Spleen (tissue), 11 donors: ENCODE measurements around the gene GLG1. TPM values are rescaled to one million over a fixed set of nuclear protein-coding genes. Genes with fewer than 3 reads are reported as not detected.
A peak's percentile ranks its signal among the peaks of the same experiment; 100 is the strongest.
"Not testable (repeated sequence)": the region's sequence is repeated elsewhere in the genome, so short reads cannot be mapped to it uniquely, and the experiment has no call there.

Experiments used
- DNase-seq: peaks from one replicate; pipeline ENCODE4 v3.0.0-alpha.2; 2020
- H3K27ac ChIP-seq, 8 donors: fragments of 200-600 bp; sonication (generic) in 7 of 8; 1 replicate in 4 of 8; 2 replicates in 4 of 8; pipeline versions ENCODE4 v1.5.0 to v1.8.0; 2016 to 2021; ENCODE audit warnings: inconsistent platforms in 4 of 8, mild to moderate bottlenecking in 4 of 8, moderate library complexity in 1 of 8
- H3K27me3 ChIP-seq, 7 donors: fragments of 200-600 bp; sonication (generic) in 6 of 7; replicated peaks in 1 of 7; 1 replicate in 4 of 7; 2 replicates in 3 of 7; pipeline versions ENCODE4 v1.5.0 to v1.8.0; 2016 to 2021; ENCODE audit warnings: inconsistent platforms in 3 of 7, mild to moderate bottlenecking in 1 of 7
- H3K36me3 ChIP-seq, 6 donors: fragments of 200-600 bp; sonication (generic) in 5 of 6; 1 replicate in 4 of 6; 2 replicates in 2 of 6; pipeline versions ENCODE4 v1.5.0 to v1.8.0; 2016 to 2021; ENCODE audit warnings: inconsistent platforms in 2 of 6
- H3K4me1 ChIP-seq, 6 donors: fragments of 200-600 bp; sonication (generic) in 5 of 6; 1 replicate in 3 of 6; 2 replicates in 3 of 6; pipeline versions ENCODE4 v1.5.0 to v1.8.0; 2016 to 2021; ENCODE audit warnings: inconsistent platforms in 3 of 6
- H3K4me3 ChIP-seq, 8 donors: fragments of 200-600 bp; sonication (generic) in 7 of 8; 1 replicate in 4 of 8; 2 replicates in 4 of 8; pipeline versions ENCODE4 v1.5.0 to v1.8.0; 2016 to 2021; ENCODE audit warnings: inconsistent platforms in 4 of 8, mild to moderate bottlenecking in 4 of 8, moderate library complexity in 2 of 8
- H3K9me3 ChIP-seq, 8 donors: fragments of 200-600 bp; sonication (generic) in 7 of 8; 1 replicate in 4 of 8; 2 replicates in 4 of 8; pipeline versions ENCODE4 v1.5.0 to v1.8.0; 2016 to 2021; ENCODE audit warnings: inconsistent platforms in 4 of 8
- CTCF ChIP-seq, 11 experiments: fragments of 200-600 bp in 7 of 11; fragments of 450-650 bp in 4 of 11; sonication (generic) in 4 of 11; IDR thresholded peaks in 8 of 11; conservative IDR thresholded peaks in 3 of 11; 1 replicate in 7 of 11; 2 replicates in 4 of 11; pipeline versions ENCODE4 v1.4.0 to v1.8.0; 2016 to 2021; ENCODE audit warnings: antibody characterized with exemption in 11 of 11, inconsistent platforms in 4 of 11, mild to moderate bottlenecking in 1 of 11
- POLR2A ChIP-seq, 3 donors: fragments of 450-650 bp; IDR thresholded peaks; one replicate each; pipeline ENCODE4 v1.5.1; 2017; ENCODE audit warnings: antibody characterized with exemption in 3 of 3, mild to moderate bottlenecking in 1 of 3
- POLR2AphosphoS5 ChIP-seq, 3 donors: sonication (generic); formaldehyde crosslinking; IDR thresholded peaks; one replicate each; pipeline ENCODE4 v1.5.1; 2017; ENCODE audit warnings: antibody characterized with exemption in 3 of 3
- WGBS, 5 donors: extraction: QIAGEN DNeasy Blood & Tissue Kit in 3 of 5; methylation state at CpG; one replicate each; pipeline versions ENCODE4 v1.1.5 to v1.1.7; 2013 to 2018; 5-methylcytosine and 5-hydroxymethylcytosine counted together
- intact Hi-C: fragments of 100-400 bp; cut with DNase I; formaldehyde crosslinking; loops from one replicate; pipeline ENCODE4 v1.15.0; 2023; ENCODE audit warnings: low total_unique reads
- polyA plus RNA-seq, 3 donors: library from polyadenylated mRNA; stranded (reverse); fragments of 200-250 nt; gene quantifications; one replicate each; pipeline ENCODE4 v1.2.1, GENCODE V29; 2013
- total RNA-seq, 7 donors: library from RNA; depleted of rRNA in 3 of 7; stranded (reverse); fragments of >200 nt in 3 of 7; fragmentation: NEBNext Ultra II Directional in 4 of 7; extraction: Animal tissue kit (Norgen Biotek cat#: 25700) in 4 of 7; gene quantifications; one replicate each; pipeline versions ENCODE4 v1.1.0 to v1.2.1, GENCODE V29; 2016 to 2021
- donor health status: healthy with polysubstance abuse.
- donor health status: DM: no; HTN: no; CAD: no; lungs with moderate emphysema.
- donor health status: DM: no; HTN: no; CAD: no.
- donor health status: Bipolar disorder and iron deficiency.
- donor health status: healthy.
- donor health status: DM: no; HTN: no; CAD: no.
- donor health status: DM: yes; HTN: yes; CAD: no.

The GLG1 gene
- total and polyA plus RNA-seq, 10 donors: 14.6 to 124 (median 101) TPM

- 85 to 90% (median 88%) methylated on average over 4 to 5 of the region's 5 CpGs for WGBS, 5 donors
- Histone ChIP-seq H3K4me3 (no peak overlapping the region), H3K4me1 (peaks cover 0 to 5% (median 0%) of the 10 kb centered on the region in 6 donors), H3K9me3 (peaks cover 0 to 18% (median 9%) of the 10 kb centered on the region in 8 donors), H3K27ac (no peak overlapping the region), H3K36me3 (no peaks in the 10 kb centered on the region), H3K27me3 (no peaks in the 10 kb centered on the region)
- no peak for TF ChIP-seq POLR2AphosphoS5 (IDR thresholded peaks at IDR 0.05)
- TF ChIP-seq POLR2A (IDR thresholded peaks at IDR 0.05): no peak
- no peak for TF ChIP-seq CTCF (IDR thresholded peaks at IDR 0.05 in 8 of 11, conservative IDR thresholded peaks at IDR 0.05 in 3 of 11)
- DNase-seq: no peak
- intact Hi-C loops: no loop called here
These were observed 175.4 kb downstream of the GLG1 start for GRCh38 chr16:74431516-74431915.

GRCh38 chr16:74430036-74430712, 176.7 kb downstream of the GLG1 start:
- intact Hi-C loops, H3K27me3 ChIP-seq, H3K27ac ChIP-seq, H3K4me3 ChIP-seq, H3K4me1 ChIP-seq, H3K36me3 ChIP-seq: not testable (repeated sequence)
- peak; percentile 31 to 76 (median 72) for TF ChIP-seq CTCF (IDR thresholded peaks at IDR 0.05 in 8 of 11, conservative IDR thresholded peaks at IDR 0.05 in 3 of 11)
- DNase-seq: peak; percentile 79
- H3K9me3 ChIP-seq: peaks cover 0 to 12% (median 4%) of the 10 kb centered on the region in 8 donors
- 15 to 34% (median 32%) methylated on average over 10 to 13 of the region's 13 CpGs for WGBS, 5 donors

GRCh38 chr16:74428493-74428892, 178.4 kb downstream of the GLG1 start:
- H3K4me3 ChIP-seq, H3K4me1 ChIP-seq, H3K9me3 ChIP-seq, H3K36me3 ChIP-seq, intact Hi-C loops, H3K27me3 ChIP-seq, DNase-seq, H3K27ac ChIP-seq: not testable (repeated sequence)
- WGBS, 5 donors: 83 to 89% (median 84%) methylated on average over 1 to 4 of the region's 8 CpGs; no CpG with 5 or more reads in 2 of the 5 donors

- intact Hi-C loops, H3K9me3 ChIP-seq, H3K4me1 ChIP-seq, H3K27me3 ChIP-seq, H3K36me3 ChIP-seq, H3K4me3 ChIP-seq, H3K27ac ChIP-seq: not testable (repeated sequence)
- WGBS, 5 donors: 62 to 75% (median 71%) methylated on average over 6 of the region's 6 CpGs
- DNase-seq: peak; percentile 25
These were observed 181.2 kb downstream of the GLG1 start for GRCh38 chr16:74425751-74426150.

- intact Hi-C loops, H3K9me3 ChIP-seq, H3K4me3 ChIP-seq, DNase-seq, H3K27ac ChIP-seq, H3K27me3 ChIP-seq, H3K4me1 ChIP-seq, H3K36me3 ChIP-seq: not testable (repeated sequence)
- WGBS, 5 donors: 83 to 92% (median 86%) methylated on average over 4 of the region's 4 CpGs
These were observed 183.2 kb downstream of the GLG1 start for GRCh38 chr16:74423721-74424120.

- H3K27ac ChIP-seq, intact Hi-C loops, H3K4me3 ChIP-seq, H3K9me3 ChIP-seq, DNase-seq, H3K36me3 ChIP-seq, H3K27me3 ChIP-seq, H3K4me1 ChIP-seq: not testable (repeated sequence)
- 80 to 97% (median 87%) methylated on average over 3 to 6 of the region's 17 CpGs for WGBS, 5 donors
These were observed 184.8 kb downstream of the GLG1 start for GRCh38 chr16:74422086-74422485.

- H3K27me3 ChIP-seq, H3K4me3 ChIP-seq, H3K36me3 ChIP-seq, intact Hi-C loops, H3K4me1 ChIP-seq, H3K9me3 ChIP-seq, DNase-seq, H3K27ac ChIP-seq: not testable (repeated sequence)
- 60 to 94% (median 88%) methylated on average over 2 to 12 of the region's 16 CpGs; no CpG with 5 or more reads in 1 of the 5 donors for WGBS, 5 donors
These were observed 185.5 kb downstream of the GLG1 start for GRCh38 chr16:74421482-74421785.

GRCh38 chr16:74420612-74421481, 186.1 kb downstream of the GLG1 start, which contains the start of gene CLEC18B:
Gene CLEC18B, minus strand, starts transcription at chr16:74421478. Its CDS starts 208 bp downstream, at chr16:74421270.
- H3K9me3 ChIP-seq, H3K27me3 ChIP-seq, H3K4me1 ChIP-seq, H3K36me3 ChIP-seq, DNase-seq, H3K27ac ChIP-seq, intact Hi-C loops, H3K4me3 ChIP-seq: not testable (repeated sequence)
- WGBS, 5 donors: 78 to 89% (median 81%) methylated on average over 4 to 16 of the region's 27 CpGs

GRCh38 chr16:74419811-74420210, 187.1 kb downstream of the GLG1 start:
- intact Hi-C loops: not testable (repeated sequence)

More at GRCh38 chr16:74419811-74420210, 187.1 kb downstream of the GLG1 start:
- H3K27ac ChIP-seq, H3K36me3 ChIP-seq, H3K4me1 ChIP-seq, H3K27me3 ChIP-seq, H3K4me3 ChIP-seq, H3K9me3 ChIP-seq: not testable (repeated sequence)
- WGBS, 5 donors: 71 to 84% (median 80%) methylated on average over 2 to 9 of the region's 14 CpGs
- peak; percentile 14 for DNase-seq
